DND-41 (cell line): Measurements from ENCODE around the gene ELMOD3.
"Not testable (repeated sequence)": the region's sequence is repeated elsewhere in the genome, so short reads cannot be mapped to it uniquely, and the experiment has no call there.

ENCODE experiments used
- ATAC-seq: fragments of 200-7000 bp; cut with Tn5 transposase; 3 replicates; pipeline ENCODE4 v1.9.1; 2021; ENCODE audit warnings: low read depth; ENCODE audit not compliant: insufficient read depth
- DNase-seq: peaks from one replicate; pipeline ENCODE4 v3.0.0-alpha.2; 2020
- H2AFZ ChIP-seq: 2 replicates; pipeline ENCODE4 v1.6.0; 2012; ENCODE audit warnings: low read depth, low read length
- H3K27ac ChIP-seq: 2 replicates; pipeline ENCODE4 v1.5.1; 2012; ENCODE audit warnings: low read length, inconsistent platforms
- H3K27me3 ChIP-seq: fragments of 200-600 bp; sonication (generic); 2 replicates; pipeline ENCODE4 v1.6.0; 2012; ENCODE audit warnings: low read length, mild to moderate bottlenecking, inconsistent platforms; ENCODE audit not compliant: insufficient read depth, poor library complexity
- H3K36me3 ChIP-seq: 2 replicates; pipeline ENCODE4 v1.5.1; 2012; ENCODE audit warnings: low read length, inconsistent platforms; ENCODE audit not compliant: insufficient read depth
- H3K4me1 ChIP-seq: 2 replicates; pipeline ENCODE4 v1.5.1; 2012; ENCODE audit warnings: mild to moderate bottlenecking, low read length; ENCODE audit not compliant: insufficient read depth
- H3K4me2 ChIP-seq: 2 replicates; pipeline ENCODE4 v1.6.0; 2012; ENCODE audit warnings: mild to moderate bottlenecking, moderate library complexity, low read length, inconsistent platforms; ENCODE audit not compliant: insufficient read depth
- H3K4me3 ChIP-seq, 2 experiments: fragments of 200-600 bp in 1 of 2; shearing (Covaris generic) in 1 of 2; 2 replicates each; pipeline ENCODE4 v1.5.1; 2012 to 2016; ENCODE audit warnings: inconsistent platforms in 2 of 2, low read length in 2 of 2, mild to moderate bottlenecking in 2 of 2, low read depth in 1 of 2, moderate library complexity in 1 of 2
- H3K79me2 ChIP-seq: 2 replicates; pipeline ENCODE4 v1.6.0; 2012; ENCODE audit warnings: low read length, inconsistent platforms; ENCODE audit not compliant: insufficient read depth
- H3K9ac ChIP-seq: 2 replicates; pipeline ENCODE4 v1.6.0; 2012; ENCODE audit warnings: low read depth, mild to moderate bottlenecking, inconsistent platforms, low read length, moderate library complexity
- H3K9me3 ChIP-seq: 2 replicates; pipeline ENCODE4 v1.5.1; 2012; ENCODE audit warnings: low read length, moderate library complexity, mild to moderate bottlenecking, inconsistent platforms; ENCODE audit not compliant: insufficient read depth, severe bottlenecking
- H4K20me1 ChIP-seq: 2 replicates; pipeline ENCODE4 v1.6.0; 2012; ENCODE audit warnings: low read length; ENCODE audit not compliant: insufficient read depth
- EZH2 ChIP-seq: IDR thresholded peaks from 3 replicates; pipeline ENCODE4 v1.6.1; 2012; ENCODE audit warnings: borderline replicate concordance, low read depth, mild to moderate bottlenecking, moderate library complexity, low read length, inconsistent platforms; ENCODE audit not compliant: severe bottlenecking
- TF ChIP-seq, protein P1 (sequence below): IDR thresholded peaks from 2 replicates; pipeline ENCODE4 v1.5.1; 2012; ENCODE audit warnings: borderline replicate concordance, low read length, moderate library complexity, mild to moderate bottlenecking; ENCODE audit not compliant: poor library complexity, severe bottlenecking; ENCODE audit errors: extremely low read depth

Gene ELMOD3

DNA sequence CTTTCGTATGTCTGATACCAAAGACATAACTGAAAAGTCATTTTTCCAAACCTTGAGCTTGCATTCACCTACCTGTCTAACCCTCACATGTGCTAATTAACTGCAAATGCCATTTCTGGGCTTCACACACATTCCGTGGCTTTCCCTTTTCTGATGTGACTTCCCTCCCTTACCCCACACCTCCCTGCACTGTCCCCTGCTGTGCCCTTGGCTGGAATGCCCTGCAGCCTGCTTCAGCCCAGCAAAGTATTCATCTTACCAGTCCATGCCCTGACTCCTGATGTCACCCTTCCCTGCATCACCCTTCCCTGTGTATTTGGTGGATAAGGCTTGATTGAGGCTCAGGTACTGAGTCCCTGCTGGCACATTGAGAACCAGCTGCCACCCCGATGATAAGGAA lies 12.4 kb upstream of the ELMOD3 start:
- Histone ChIP-seq H3K27ac (no peak overlapping the region), H3K4me3 (no peak overlapping the region), H3K36me3 (peaks cover 33% of the 10 kb centered on the region), H3K79me2 (no peaks in the 10 kb centered on the region), H3K9me3 (no peaks in the 10 kb centered on the region), H3K4me1 (no peaks in the 10 kb centered on the region), H4K20me1 (no peaks in the 10 kb centered on the region), H3K27me3 (no peaks in the 10 kb centered on the region), H2AFZ (no peak overlapping the region), H3K4me2 (no peak overlapping the region), H3K9ac (no peak overlapping the region)
- DNase-seq = no peak
- TF ChIP-seq, protein P1, sequence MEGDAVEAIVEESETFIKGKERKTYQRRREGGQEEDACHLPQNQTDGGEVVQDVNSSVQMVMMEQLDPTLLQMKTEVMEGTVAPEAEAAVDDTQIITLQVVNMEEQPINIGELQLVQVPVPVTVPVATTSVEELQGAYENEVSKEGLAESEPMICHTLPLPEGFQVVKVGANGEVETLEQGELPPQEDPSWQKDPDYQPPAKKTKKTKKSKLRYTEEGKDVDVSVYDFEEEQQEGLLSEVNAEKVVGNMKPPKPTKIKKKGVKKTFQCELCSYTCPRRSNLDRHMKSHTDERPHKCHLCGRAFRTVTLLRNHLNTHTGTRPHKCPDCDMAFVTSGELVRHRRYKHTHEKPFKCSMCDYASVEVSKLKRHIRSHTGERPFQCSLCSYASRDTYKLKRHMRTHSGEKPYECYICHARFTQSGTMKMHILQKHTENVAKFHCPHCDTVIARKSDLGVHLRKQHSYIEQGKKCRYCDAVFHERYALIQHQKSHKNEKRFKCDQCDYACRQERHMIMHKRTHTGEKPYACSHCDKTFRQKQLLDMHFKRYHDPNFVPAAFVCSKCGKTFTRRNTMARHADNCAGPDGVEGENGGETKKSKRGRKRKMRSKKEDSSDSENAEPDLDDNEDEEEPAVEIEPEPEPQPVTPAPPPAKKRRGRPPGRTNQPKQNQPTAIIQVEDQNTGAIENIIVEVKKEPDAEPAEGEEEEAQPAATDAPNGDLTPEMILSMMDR = no peak
- TF ChIP-seq EZH2 = no peak
- no peak for ATAC-seq

- not testable (repeated sequence) for DNase-seq, H3K27ac ChIP-seq, H3K27me3 ChIP-seq
Observed at GRCh38 chr2:85343207-85343895, 11.2 kb upstream of the ELMOD3 start.

DNA sequence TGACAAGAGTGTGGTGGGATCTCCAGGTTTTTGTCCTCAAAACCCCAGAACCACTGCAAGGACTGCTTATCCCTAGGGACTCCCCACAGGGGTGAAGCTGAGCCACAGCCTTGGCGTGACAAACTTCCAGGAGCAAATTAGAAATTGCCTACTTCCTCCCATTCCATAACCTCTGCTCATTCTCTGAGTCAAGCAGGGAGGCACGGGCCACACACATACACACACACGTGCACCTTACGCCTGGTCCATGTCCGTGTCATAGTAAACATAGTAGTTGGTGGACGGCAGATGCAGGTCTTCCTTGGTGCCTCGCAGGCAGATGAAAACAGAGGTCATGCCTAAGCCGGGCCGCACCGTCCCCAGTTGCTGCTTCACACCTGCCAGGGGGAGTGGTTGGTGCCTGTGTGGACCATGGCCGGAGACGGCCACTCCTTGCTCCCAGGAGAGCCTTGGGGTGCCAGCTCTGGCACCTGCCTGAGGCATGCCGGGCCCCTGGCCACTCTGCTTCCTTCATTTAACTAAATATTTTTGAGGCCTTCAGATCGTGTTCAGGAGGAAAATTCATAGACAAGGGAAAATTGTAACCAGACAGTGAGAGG lies 10.1 kb upstream of the ELMOD3 start:
- TF ChIP-seq, protein P1 = no peak
- TF ChIP-seq EZH2 = no peak
- no peak overlapping the region for H3K9ac ChIP-seq
- H3K36me3 ChIP-seq = peaks cover 46% of the 10 kb centered on the region
- H3K9me3 ChIP-seq = no peaks in the 10 kb centered on the region
- no peaks in the 10 kb centered on the region for H4K20me1 ChIP-seq
- no peak overlapping the region for H2AFZ ChIP-seq
- no peaks in the 10 kb centered on the region for H3K79me2 ChIP-seq
- no peak overlapping the region for H3K4me3 ChIP-seq
- H3K4me1 ChIP-seq = no peaks in the 10 kb centered on the region
- H3K4me2 ChIP-seq = no peak overlapping the region
- H3K27ac ChIP-seq = no peak overlapping the region
- H3K27me3 ChIP-seq = no peaks in the 10 kb centered on the region
- ATAC-seq (no peak), DNase-seq (no peak)

More at GRCh38 chr2:85343207-85343895, 11.2 kb upstream of the ELMOD3 start:
- not testable (repeated sequence) for H2AFZ ChIP-seq, ATAC-seq, H4K20me1 ChIP-seq, H3K9ac ChIP-seq, H3K4me1 ChIP-seq, H3K4me2 ChIP-seq, H3K4me3 ChIP-seq, H3K9me3 ChIP-seq, H3K79me2 ChIP-seq
- H3K36me3 ChIP-seq = peaks cover 41% of the 10 kb centered on the region

GRCh38 chr2:85347599-85347998 lies 7.0 kb upstream of the ELMOD3 start:
- ATAC-seq (no peak), DNase-seq (no peak)
- Histone ChIP-seq H4K20me1 (0 out of 2 replicates have a peak, but pooled peaks cover 2% of the 10 kb centered on the region), H3K4me1 (peaks cover 7% of the 10 kb centered on the region), H3K27me3 (no peaks in the 10 kb centered on the region), H3K4me3 (no peak overlapping the region), H3K4me2 (no peak overlapping the region), H3K36me3 (peaks cover 71% of the 10 kb centered on the region), H3K9ac (no peak overlapping the region), H2AFZ (no peak overlapping the region), H3K9me3 (no peaks in the 10 kb centered on the region), H3K79me2 (peaks cover 8% of the 10 kb centered on the region), H3K27ac (no peak overlapping the region)
- no peak for TF ChIP-seq EZH2
